Keratinocyte (primary cell): ENCODE measurements around the gene ZNF644. TPM values are rescaled to one million over a fixed set of nuclear protein-coding genes. Genes with fewer than 3 reads are reported as not detected.

Experiments used
- DNase-seq: peaks from one replicate; pipeline ENCODE4 v3.0.0-alpha.2; 2011; ENCODE audit warnings: low read depth, missing footprints, low spot score
- FAIRE-seq: peaks from 2 replicates; lab custom pipeline; 2011; peaks lifted over from hg19 to GRCh38; lab: Jason Lieb, UNC
- H2AFZ ChIP-seq: 2 replicates; pipeline ENCODE4 v1.6.0; 2012; ENCODE audit warnings: low read length, control low read depth, inconsistent platforms; ENCODE audit not compliant: control insufficient read depth
- H3K27ac ChIP-seq: 2 replicates; pipeline ENCODE4 v1.5.1; 2011; ENCODE audit warnings: low read length; ENCODE audit not compliant: control insufficient read depth, insufficient read depth
- H3K27me3 ChIP-seq: 3 replicates; pipeline ENCODE4 v1.6.0; 2011; ENCODE audit warnings: low read length; ENCODE audit not compliant: control insufficient read depth, insufficient read depth; ENCODE audit errors: extremely low read depth
- H3K36me3 ChIP-seq, 2 experiments: 2 replicates in 1 of 2; 3 replicates in 1 of 2; pipeline ENCODE4 v1.5.1; 2011; ENCODE audit warnings: low read length in 2 of 2, mild to moderate bottlenecking in 1 of 2; ENCODE audit not compliant: control insufficient read depth in 2 of 2, insufficient read depth in 2 of 2; ENCODE audit errors: extremely low read depth in 1 of 2
- H3K4me1 ChIP-seq: 3 replicates; pipeline ENCODE4 v1.5.1; 2011; ENCODE audit warnings: low read length; ENCODE audit not compliant: control insufficient read depth, insufficient read depth; ENCODE audit errors: extremely low read depth
- H3K4me2 ChIP-seq: 3 replicates; pipeline ENCODE4 v1.6.0; 2011; ENCODE audit warnings: low read depth, low read length; ENCODE audit not compliant: control insufficient read depth, insufficient read depth; ENCODE audit errors: extremely low read depth
- H3K4me3 ChIP-seq, 3 experiments: fragments of 200-600 bp in 1 of 3; sonication (generic) in 1 of 3; 2 replicates in 2 of 3; 3 replicates in 1 of 3; pipeline ENCODE4 v1.5.1; 2011 to 2016; ENCODE audit warnings: low read length in 3 of 3, mild to moderate bottlenecking in 3 of 3, control low read depth in 2 of 3, inconsistent platforms in 1 of 3, low read depth in 1 of 3, mixed read lengths in 1 of 3, mixed run types in 1 of 3, moderate library complexity in 1 of 3; ENCODE audit not compliant: control insufficient read depth in 2 of 3, insufficient read depth in 2 of 3; ENCODE audit errors: extremely low read depth in 1 of 3
- H3K79me2 ChIP-seq: 2 replicates; pipeline ENCODE4 v1.6.0; 2012; ENCODE audit warnings: low read length; ENCODE audit not compliant: control insufficient read depth, insufficient read depth
- H3K9ac ChIP-seq: 3 replicates; pipeline ENCODE4 v1.6.0; 2011; ENCODE audit warnings: low read length; ENCODE audit not compliant: control insufficient read depth, insufficient read depth; ENCODE audit errors: extremely low read depth
- H3K9me1 ChIP-seq: 3 replicates; pipeline ENCODE4 v1.6.0; 2011; ENCODE audit warnings: low read length; ENCODE audit not compliant: control insufficient read depth, insufficient read depth; ENCODE audit errors: extremely low read depth
- H3K9me3 ChIP-seq: 2 replicates; pipeline ENCODE4 v1.5.1; 2012; ENCODE audit warnings: low read depth, low read length; ENCODE audit not compliant: control insufficient read depth
- H4K20me1 ChIP-seq: 3 replicates; pipeline ENCODE4 v1.6.0; 2011; ENCODE audit warnings: low read length; ENCODE audit not compliant: control insufficient read depth, insufficient read depth; ENCODE audit errors: extremely low read depth
- CTCF ChIP-seq, 3 experiments: IDR thresholded peaks in 1 of 3; conservative IDR thresholded peaks in 1 of 3; optimal IDR thresholded peaks in 1 of 3; 2 replicates in 2 of 3; 3 replicates in 1 of 3; pipeline versions ENCODE3 to v1.5.1; 2011; ENCODE audit warnings: low read length in 3 of 3, mild to moderate bottlenecking in 3 of 3, moderate library complexity in 2 of 3, control low read depth in 1 of 3, inconsistent platforms in 1 of 3; ENCODE audit not compliant: insufficient read depth in 2 of 3; ENCODE audit errors: extremely low read depth in 1 of 3
- EZH2 ChIP-seq: IDR thresholded peaks from one replicate; pipeline ENCODE4 v1.6.1; 2012; ENCODE audit warnings: inconsistent platforms, mild to moderate bottlenecking, low read length, moderate library complexity
- dilution Hi-C: fragments of 300-500 bp; cut with MboI; formaldehyde crosslinking; loops from one replicate; pipeline ENCODE4 v1.7.0; 2020; ENCODE audit warnings: low sequenced_read_pairs; ENCODE audit not compliant: extremely low pct_ligation_motif_present
- polyA plus RNA-seq, 5 experiments: library from polyadenylated mRNA; depleted of rRNA in 3 of 5; stranded (reverse) in 3 of 5; stranded (forward) in 1 of 5; unstranded in 1 of 5; fragments of >200 nt; gene quantifications; 1 replicate in 1 of 5; 2 replicates in 3 of 5; 3 replicates in 1 of 5; pipeline versions ENCODE4 v1.2.1 to v1.2.3, GENCODE V29; 2011 to 2012; ENCODE audit warnings: missing spikeins in 2 of 5, low read depth in 1 of 5, low replicate concordance in 1 of 5

The ZNF644 gene
- polyA plus RNA-seq, 1 donor (not counting 4 experiments of a cell fraction or from before 2014, with no cell fraction given) = 19.1 TPM

GRCh38 chr1:91059157-91059556 is 37.3 kb upstream of the ZNF644 start:
- H3K9me1 ChIP-seq = no peaks in the 10 kb centered on the region
- no peak overlapping the region for H3K9ac ChIP-seq
- no peak overlapping the region for H3K4me3 ChIP-seq
- dilution Hi-C loops = no loop called here
- no peaks in the 10 kb centered on the region for H3K27me3 ChIP-seq
- H3K9me3 ChIP-seq = no peaks in the 10 kb centered on the region
- H3K27ac ChIP-seq = no peak overlapping the region
- no peaks in the 10 kb centered on the region for H3K79me2 ChIP-seq
- H4K20me1 ChIP-seq = no peaks in the 10 kb centered on the region
- H3K4me1 ChIP-seq = no peaks in the 10 kb centered on the region
- TF ChIP-seq CTCF (optimal IDR thresholded peaks at IDR 0.05 in 1 of 3, IDR thresholded peaks at IDR 0.05 in 1 of 3, conservative IDR thresholded peaks at IDR 0.05 in 1 of 3; ENCODE audit: extremely low read depth in 1 of 3, insufficient read depth in 2 of 3, low read length in 3 of 3) = no peak
- no peak for TF ChIP-seq EZH2
- no peak for DNase-seq
- no peak overlapping the region for H3K4me2 ChIP-seq
- no peaks in the 10 kb centered on the region for H3K36me3 ChIP-seq
- FAIRE-seq = no peak
- H2AFZ ChIP-seq = no peak overlapping the region

DNA sequence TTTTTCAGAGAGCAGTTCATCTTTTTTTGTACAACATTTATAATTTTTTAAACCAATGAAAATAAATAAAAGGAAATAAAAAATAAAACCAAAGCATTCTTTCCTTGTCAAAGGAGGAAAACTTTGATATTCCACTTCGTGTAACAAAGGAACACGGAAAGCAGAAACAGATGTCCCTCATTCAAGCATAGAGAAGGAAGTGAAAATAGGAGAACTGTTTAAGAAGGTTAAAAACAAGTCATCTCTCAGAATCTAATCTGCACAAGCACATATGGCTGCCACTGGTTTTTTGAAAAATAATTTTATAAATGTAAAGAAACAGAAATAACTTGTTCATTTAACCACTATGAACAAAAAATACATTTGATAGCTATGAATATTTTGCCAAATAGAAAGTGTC is 35.9 kb upstream of the ZNF644 start:
- no peaks in the 10 kb centered on the region for H3K27me3 ChIP-seq
- no peaks in the 10 kb centered on the region for H3K9me3 ChIP-seq
- H4K20me1 ChIP-seq = no peaks in the 10 kb centered on the region
- TF ChIP-seq EZH2 = no peak
- TF ChIP-seq CTCF (optimal IDR thresholded peaks at IDR 0.05 in 1 of 3, IDR thresholded peaks at IDR 0.05 in 1 of 3, conservative IDR thresholded peaks at IDR 0.05 in 1 of 3; ENCODE audit: extremely low read depth in 1 of 3, insufficient read depth in 2 of 3, low read length in 3 of 3) = no peak
- no peak overlapping the region for H3K4me3 ChIP-seq
- FAIRE-seq = no peak
- no peaks in the 10 kb centered on the region for H3K9me1 ChIP-seq
- DNase-seq = no peak
- no peak overlapping the region for H3K9ac ChIP-seq
- no peak overlapping the region for H2AFZ ChIP-seq
- no peaks in the 10 kb centered on the region for H3K4me1 ChIP-seq
- H3K79me2 ChIP-seq = no peaks in the 10 kb centered on the region
- no peaks in the 10 kb centered on the region for H3K36me3 ChIP-seq
- H3K27ac ChIP-seq = no peak overlapping the region
- dilution Hi-C loops = no loop called here
- no peak overlapping the region for H3K4me2 ChIP-seq
